CD8-positive, alpha-beta memory T cell (primary cell): ENCODE data around the gene PTRH2. TPM values are rescaled to one million over a fixed set of nuclear protein-coding genes. Genes with fewer than 3 reads are reported as not detected.

ENCODE experiments used
- CTCF ChIA-PET: fragments of 350-600 bp; sonication (Branson Sonifier 250); formaldehyde crosslinking; loops from one replicate; lab custom pipeline; 2021; ENCODE audit warnings: antibody characterized with exemption; lab: Charles Lee
- POLR2A ChIA-PET: fragments of 350-600 bp; sonication (Branson Sonifier 250); formaldehyde crosslinking; loops from one replicate; lab custom pipeline; 2021; ENCODE audit warnings: antibody characterized with exemption; lab: Charles Lee
- DNase-seq, 5 donors: peaks; one replicate each; pipeline versions ENCODE4 v3.0.0 to v3.0.0-alpha.2; 2020 to 2022; ENCODE audit warnings: mixed read lengths in 1 of 5
- H3K27ac ChIP-seq: one replicate; pipeline ENCODE4 v1.7.0; 2013; ENCODE audit warnings: low read depth, mild to moderate bottlenecking, low read length, moderate library complexity
- H3K27me3 ChIP-seq: 2 replicates; pipeline ENCODE4 v1.7.0; 2013; ENCODE audit warnings: low read length, mild to moderate bottlenecking; ENCODE audit not compliant: insufficient read depth, poor library complexity, severe bottlenecking
- H3K36me3 ChIP-seq: 2 replicates; pipeline ENCODE4 v1.7.0; 2013; ENCODE audit warnings: mild to moderate bottlenecking, low read length, moderate library complexity; ENCODE audit not compliant: insufficient read depth
- H3K4me1 ChIP-seq: 2 replicates; pipeline ENCODE4 v1.7.0; 2013; ENCODE audit warnings: mild to moderate bottlenecking, low read length, moderate library complexity; ENCODE audit not compliant: insufficient read depth
- H3K4me3 ChIP-seq: 2 replicates; pipeline ENCODE4 v1.7.0; 2013; ENCODE audit warnings: mild to moderate bottlenecking, low read length
- H3K9me3 ChIP-seq: 2 replicates; pipeline ENCODE4 v1.7.0; 2013; ENCODE audit warnings: mild to moderate bottlenecking, low read length
- H3K27ac Mint-ChIP-seq, 8 donors: one replicate each; pipeline ENCODE4 v1.8.0; 2020 to 2021; ENCODE audit warnings: mixed read lengths in 8 of 8, mild to moderate bottlenecking in 6 of 8, inconsistent platforms in 3 of 8, moderate library complexity in 3 of 8
- H3K27me3 Mint-ChIP-seq, 2 donors: one replicate each; pipeline ENCODE4 v1.8.0; 2020 to 2021; ENCODE audit warnings: mixed read lengths in 2 of 2, mild to moderate bottlenecking in 1 of 2, moderate library complexity in 1 of 2
- H3K36me3 Mint-ChIP-seq, 3 donors: one replicate each; pipeline ENCODE4 v1.8.0; 2020 to 2021; ENCODE audit warnings: mixed read lengths in 3 of 3, inconsistent platforms in 1 of 3, mild to moderate bottlenecking in 1 of 3
- H3K4me1 Mint-ChIP-seq, 3 donors: one replicate each; pipeline ENCODE4 v1.8.0; 2020 to 2021; ENCODE audit warnings: mixed read lengths in 3 of 3, inconsistent platforms in 1 of 3, mild to moderate bottlenecking in 1 of 3
- H3K4me3 Mint-ChIP-seq, 7 donors: one replicate each; pipeline ENCODE4 v1.8.0; 2020 to 2021; ENCODE audit warnings: mixed read lengths in 7 of 7, mild to moderate bottlenecking in 6 of 7, moderate library complexity in 4 of 7, inconsistent platforms in 2 of 7
- H3K9me3 Mint-ChIP-seq, 5 donors: one replicate each; pipeline ENCODE4 v1.8.0; 2020 to 2022; ENCODE audit warnings: mixed read lengths in 5 of 5, mild to moderate bottlenecking in 3 of 5, moderate library complexity in 2 of 5, inconsistent platforms in 1 of 5
- polyA plus RNA-seq: library from polyadenylated mRNA; unstranded; fragments of 300-500 nt; fragmentation: Illumina TruSeq; gene quantifications from one replicate; pipeline ENCODE4 v1.2.3, GENCODE V29; 2021
- total RNA-seq, 2 experiments: library from RNA; stranded (reverse); gene quantifications; one replicate each; pipeline ENCODE4 v1.2.3, GENCODE V29; 2021

Gene PTRH2
- total and polyA plus RNA-seq, 3 experiments from 2014 or later = 15.9 to 43.6 (median 38.5) TPM

- Histone ChIP-seq H3K27ac (no peak overlapping the region), H3K4me3 (no peak overlapping the region), H3K27me3 (no peaks in the 10 kb centered on the region), H3K36me3 (peaks cover 6% of the 10 kb centered on the region), H3K9me3 (no peaks in the 10 kb centered on the region), H3K4me1 (no peaks in the 10 kb centered on the region)
- POLR2A ChIA-PET = no interaction called here
- Mint-ChIP-seq H3K4me3 (no peak overlapping the region), H3K4me1 (peaks cover 10 to 19% (median 18%) of the 10 kb centered on the region in 3 donors), H3K27me3 (no peaks in the 10 kb centered on the region), H3K9me3 (no peaks in the 10 kb centered on the region), H3K36me3 (peaks cover 3 to 44% (median 6%) of the 10 kb centered on the region in 3 donors), H3K27ac (no peak overlapping the region)
- no peak for DNase-seq
- CTCF ChIA-PET = interaction anchor here (0.6 kb wide), 1 partner anchor 13 kb away, joined by 3 read pairs; no protein-coding TSS in a partner anchor
These were observed 26.5 kb upstream of the PTRH2 start for GRCh38 chr17:59733697-59734096.

- no peak overlapping the region for H3K27ac ChIP-seq
- no peaks in the 10 kb centered on the region for H3K9me3 ChIP-seq
- peaks cover 18 to 39% (median 26%) of the 10 kb centered on the region in 3 donors for H3K4me1 Mint-ChIP-seq
- H3K4me3 ChIP-seq = no peak overlapping the region
- no peak overlapping the region for H3K4me3 Mint-ChIP-seq
- H3K9me3 Mint-ChIP-seq = no peaks in the 10 kb centered on the region
- no peaks in the 10 kb centered on the region for H3K27me3 ChIP-seq
- peaks cover 3% of the 10 kb centered on the region for H3K36me3 ChIP-seq
- CTCF ChIA-PET = no interaction called here
- POLR2A ChIA-PET = no interaction called here
- DNase-seq = no peak
- no peaks in the 10 kb centered on the region for H3K4me1 ChIP-seq
- H3K36me3 Mint-ChIP-seq = peaks cover 2 to 21% (median 3%) of the 10 kb centered on the region in 3 donors
- H3K27ac Mint-ChIP-seq = peak overlapping the region in 1 of 8 donors; percentile 11
- H3K27me3 Mint-ChIP-seq = no peaks in the 10 kb centered on the region
These were observed 23.1 kb upstream of the PTRH2 start for GRCh38 chr17:59730268-59730834.

GRCh38 chr17:59727817-59728533, 20.7 kb upstream of the PTRH2 start:
- CTCF ChIA-PET = no interaction called here
- H3K9me3 ChIP-seq = no peaks in the 10 kb centered on the region
- H3K27me3 ChIP-seq = no peaks in the 10 kb centered on the region
- Mint-ChIP-seq H3K9me3 (no peaks in the 10 kb centered on the region), H3K27me3 (peaks cover 0 to 2% of the 10 kb centered on the region in 2 donors), H3K4me3 (no peak overlapping the region), H3K36me3 (peaks cover 0 to 8% (median 1%) of the 10 kb centered on the region in 3 donors), H3K27ac (no peak overlapping the region), H3K4me1 (peaks cover 22 to 53% (median 38%) of the 10 kb centered on the region in 3 donors)
- no peak overlapping the region for H3K4me3 ChIP-seq
- H3K36me3 ChIP-seq = no peaks in the 10 kb centered on the region
- H3K27ac ChIP-seq = no peak overlapping the region
- H3K4me1 ChIP-seq = no peaks in the 10 kb centered on the region
- POLR2A ChIA-PET = no interaction called here
- DNase-seq = no peak

GRCh38 chr17:59725691-59726090, 18.5 kb upstream of the PTRH2 start:
- peaks cover 0 to 3% (median 0%) of the 10 kb centered on the region in 3 donors for H3K36me3 Mint-ChIP-seq
- DNase-seq = no peak
- H3K27ac ChIP-seq = no peak overlapping the region
- H3K4me1 ChIP-seq = no peaks in the 10 kb centered on the region
- ChIA-PET CTCF (interaction anchor here (0.8 kb wide), 1 partner anchor 134 kb away, joined by 4 read pairs; no protein-coding TSS in a partner anchor), POLR2A (no interaction called here)
- H3K9me3 Mint-ChIP-seq = no peaks in the 10 kb centered on the region
- no peak overlapping the region for H3K4me3 Mint-ChIP-seq
- H3K36me3 ChIP-seq = no peaks in the 10 kb centered on the region
- H3K9me3 ChIP-seq = no peaks in the 10 kb centered on the region
- H3K27me3 Mint-ChIP-seq = peaks cover 0 to 2% of the 10 kb centered on the region in 2 donors
- peaks cover 24 to 52% (median 50%) of the 10 kb centered on the region in 3 donors for H3K4me1 Mint-ChIP-seq
- no peak overlapping the region for H3K4me3 ChIP-seq
- H3K27me3 ChIP-seq = no peaks in the 10 kb centered on the region
- H3K27ac Mint-ChIP-seq = no peak overlapping the region

- no peaks in the 10 kb centered on the region for H3K9me3 Mint-ChIP-seq
- H3K4me1 ChIP-seq = no peaks in the 10 kb centered on the region
- no peak overlapping the region for H3K4me3 ChIP-seq
- H3K27me3 ChIP-seq = no peaks in the 10 kb centered on the region
- H3K27ac Mint-ChIP-seq = peak overlapping the region in 2 of 8 donors; percentile 1 to 84
- CTCF ChIA-PET = no interaction called here
- DNase-seq = no peak
- peaks cover 22 to 48% (median 46%) of the 10 kb centered on the region in 3 donors for H3K4me1 Mint-ChIP-seq
- peaks cover 0 to 2% of the 10 kb centered on the region in 2 donors for H3K27me3 Mint-ChIP-seq
- POLR2A ChIA-PET = no interaction called here
- peaks cover 0 to 4% (median 0%) of the 10 kb centered on the region in 3 donors for H3K36me3 Mint-ChIP-seq
- no peak overlapping the region for H3K4me3 Mint-ChIP-seq
- no peak overlapping the region for H3K27ac ChIP-seq
- no peaks in the 10 kb centered on the region for H3K36me3 ChIP-seq
- H3K9me3 ChIP-seq = no peaks in the 10 kb centered on the region
These were observed 16.4 kb upstream of the PTRH2 start for GRCh38 chr17:59723607-59724006.

- no peaks in the 10 kb centered on the region for H3K4me1 ChIP-seq
- H3K27ac ChIP-seq = no peak overlapping the region
- H3K9me3 Mint-ChIP-seq = no peaks in the 10 kb centered on the region
These were observed 15.8 kb upstream of the PTRH2 start for GRCh38 chr17:59723041-59723440.

GRCh38 chr17:59722623-59723022, 15.4 kb upstream of the PTRH2 start:
- Histone ChIP-seq H3K36me3 (no peaks in the 10 kb centered on the region), H3K4me1 (no peaks in the 10 kb centered on the region), H3K27ac (no peak overlapping the region), H3K4me3 (no peak overlapping the region), H3K9me3 (no peaks in the 10 kb centered on the region), H3K27me3 (no peaks in the 10 kb centered on the region)
- DNase-seq = no peak
- CTCF ChIA-PET = no interaction called here
- POLR2A ChIA-PET = no interaction called here
- Mint-ChIP-seq H3K4me1 (peaks cover 22 to 49% (median 40%) of the 10 kb centered on the region in 3 donors), H3K36me3 (peaks cover 0 to 4% (median 0%) of the 10 kb centered on the region in 3 donors), H3K9me3 (no peaks in the 10 kb centered on the region), H3K27ac (no peak overlapping the region), H3K4me3 (no peak overlapping the region), H3K27me3 (peaks cover 0 to 2% of the 10 kb centered on the region in 2 donors)

More at GRCh38 chr17:59723041-59723440, 15.8 kb upstream of the PTRH2 start:
- Mint-ChIP-seq H3K27ac (no peak overlapping the region), H3K4me3 (no peak overlapping the region), H3K27me3 (peaks cover 0 to 2% of the 10 kb centered on the region in 2 donors), H3K36me3 (peaks cover 0 to 4% (median 0%) of the 10 kb centered on the region in 3 donors), H3K4me1 (peaks cover 22 to 49% (median 42%) of the 10 kb centered on the region in 3 donors)
- no peaks in the 10 kb centered on the region for H3K36me3 ChIP-seq
- CTCF ChIA-PET = no interaction called here
- H3K9me3 ChIP-seq = no peaks in the 10 kb centered on the region
- H3K27me3 ChIP-seq = no peaks in the 10 kb centered on the region
- DNase-seq = no peak
- POLR2A ChIA-PET = no interaction called here
- H3K4me3 ChIP-seq = no peak overlapping the region

- Histone ChIP-seq H3K27ac (no peak overlapping the region), H3K4me1 (no peaks in the 10 kb centered on the region), H3K4me3 (no peak overlapping the region), H3K36me3 (no peaks in the 10 kb centered on the region), H3K27me3 (no peaks in the 10 kb centered on the region), H3K9me3 (no peaks in the 10 kb centered on the region)
- no peak overlapping the region for H3K4me3 Mint-ChIP-seq
- H3K27me3 Mint-ChIP-seq = peaks cover 0 to 2% of the 10 kb centered on the region in 2 donors
- ChIA-PET CTCF (no interaction called here), POLR2A (no interaction called here)
- H3K27ac Mint-ChIP-seq = no peak overlapping the region
- peaks cover 25 to 56% (median 33%) of the 10 kb centered on the region in 3 donors for H3K4me1 Mint-ChIP-seq
- peaks cover 0 to 9% (median 0%) of the 10 kb centered on the region in 3 donors for H3K36me3 Mint-ChIP-seq
- H3K9me3 Mint-ChIP-seq = no peaks in the 10 kb centered on the region
- no peak for DNase-seq
These were observed 12.3 kb upstream of the PTRH2 start for GRCh38 chr17:59719526-59719925.
